K562 (cell line): ENCODE results near the gene UNC5C. TPM values are rescaled to one million over a fixed set of nuclear protein-coding genes. Genes with fewer than 3 reads are reported as not detected.

Source experiments
- ATAC-seq: fragments of 200-7000 bp; cut with Tn5 transposase; 3 replicates; pipeline ENCODE4 v1.9.1; 2020; ENCODE audit warnings: moderate library complexity
- BruUV-seq: library from RNA; stranded (reverse); fragments of 400-500 nt; replicated peaks from 2 replicates; lab custom pipeline; 2021; lab: Mats Ljungman, UMichigan
- CTCF ChIA-PET: fragments of 300-600 bp; formaldehyde crosslinking; extraction: SDS; loops from one replicate; lab custom pipeline; 2021; ENCODE audit warnings: low intra/inter-chr PET ratio; lab: Yijun Ruan, JAX
- POLR2A ChIA-PET: fragments of 300-600, 350-650 bp; sonication (Branson Sonifier 250); formaldehyde crosslinking; extraction: SDS; loops from one replicate; lab custom pipeline; 2021; ENCODE audit warnings: antibody characterized with exemption, inconsistent platforms; lab: Yijun Ruan, JAX
- DNase-seq, 4 experiments: peaks; one replicate each; pipeline versions ENCODE4 v3.0.0 to v3.0.0-alpha.2; 2011 to 2018; ENCODE audit warnings: low spot score in 3 of 4, mixed read lengths in 3 of 4; ENCODE audit errors: extremely low read depth in 1 of 4
- FAIRE-seq: peaks from 2 replicates; lab custom pipeline; 2011; peaks lifted over from hg19 to GRCh38; lab: Jason Lieb, UNC
- H2AFZ ChIP-seq: 2 replicates; pipeline ENCODE4 v1.6.0; 2011; ENCODE audit warnings: low read depth, low read length, control low read depth, inconsistent platforms
- H3K27ac ChIP-seq: fragments of 200-600 bp; 3 replicates; pipeline ENCODE4 v1.8.0; 2011; ENCODE audit warnings: low read depth, mild to moderate bottlenecking, control low read depth, inconsistent platforms, low read length, moderate library complexity, mixed read lengths; ENCODE audit errors: extremely low read depth
- H3K27me3 ChIP-seq, 2 experiments: fragments of 300-600 bp in 1 of 2; 2 replicates in 1 of 2; 3 replicates in 1 of 2; pipeline versions ENCODE4 v1.6.0 to v1.8.0; 2011; ENCODE audit warnings: inconsistent platforms in 2 of 2, low read length in 2 of 2, mild to moderate bottlenecking in 1 of 2, mixed read lengths in 1 of 2, moderate library complexity in 1 of 2; ENCODE audit not compliant: control insufficient read depth in 2 of 2, insufficient read depth in 2 of 2
- H3K36me3 ChIP-seq: fragments of 300-600 bp; 3 replicates; pipeline ENCODE4 v1.8.0; 2011; ENCODE audit warnings: mild to moderate bottlenecking, low read length, inconsistent platforms; ENCODE audit not compliant: control insufficient read depth, insufficient read depth
- H3K4me1 ChIP-seq, 2 experiments: fragments of 200-600 bp in 1 of 2; replicated peaks in 1 of 2; 2 replicates in 1 of 2; 3 replicates in 1 of 2; pipeline versions ENCODE4 v1.5.1 to v1.8.0; 2011; ENCODE audit warnings: inconsistent platforms in 2 of 2, low read length in 2 of 2, mild to moderate bottlenecking in 1 of 2, mixed read lengths in 1 of 2, moderate library complexity in 1 of 2; ENCODE audit not compliant: control insufficient read depth in 2 of 2, insufficient read depth in 2 of 2
- H3K4me2 ChIP-seq: 2 replicates; pipeline ENCODE4 v1.6.1; 2011; ENCODE audit warnings: low read length, control low read depth, inconsistent platforms, mixed read lengths; ENCODE audit not compliant: insufficient read depth
- H3K4me3 ChIP-seq: fragments of 200-600 bp; sonication (generic), shearing (Covaris generic); 2 replicates; pipeline ENCODE4 v1.5.1; 2016; ENCODE audit warnings: control low read depth, inconsistent platforms
- H3K79me2 ChIP-seq: fragments of 200-600 bp; 3 replicates; pipeline ENCODE4 v1.8.0; 2011; ENCODE audit warnings: low read length, inconsistent platforms; ENCODE audit not compliant: control insufficient read depth, insufficient read depth
- H3K9ac ChIP-seq, 2 experiments: 2 replicates each; pipeline versions ENCODE4 v1.6.0 to v1.6.1; 2011; ENCODE audit warnings: low read depth in 2 of 2, low read length in 2 of 2, control low read depth in 1 of 2, inconsistent platforms in 1 of 2, mild to moderate bottlenecking in 1 of 2, mixed read lengths in 1 of 2; ENCODE audit not compliant: insufficient read depth in 1 of 2
- H3K9me1 ChIP-seq: one replicate; pipeline ENCODE4 v1.6.0; 2011; ENCODE audit warnings: inconsistent platforms, mild to moderate bottlenecking, low read length, moderate library complexity; ENCODE audit not compliant: control insufficient read depth, insufficient read depth
- H3K9me3 ChIP-seq: replicated peaks from 2 replicates; pipeline ENCODE4 v1.5.1; 2011; ENCODE audit warnings: low read depth, low read length, inconsistent platforms; ENCODE audit not compliant: control insufficient read depth, insufficient read depth
- H4K20me1 ChIP-seq: replicated peaks from 2 replicates; pipeline ENCODE4 v1.6.1; 2011; ENCODE audit warnings: low read length, inconsistent platforms, mixed read lengths; ENCODE audit not compliant: control insufficient read depth, insufficient read depth
- CEBPG ChIP-seq, 3 experiments: fragments of 200-800 bp in 1 of 3; sonication (Bioruptor generic) in 1 of 3; sonication (generic) in 1 of 3; formaldehyde crosslinking in 1 of 3; IDR thresholded peaks in 2 of 3; conservative IDR thresholded peaks in 1 of 3; 2 replicates each; pipeline versions ENCODE4 v1.6.1 to v1.8.0; 2016 to 2022; ENCODE audit warnings: missing compliant biosample characterization in 2 of 3, missing genetic modification characterization in 2 of 3, mild to moderate bottlenecking in 1 of 3, missing genetic modification reagents in 1 of 3
- ELK3 ChIP-seq: fragments of 450-650 bp; formaldehyde crosslinking; IDR thresholded peaks from 2 replicates; pipeline ENCODE4 v1.4.0; 2020; ENCODE audit warnings: mild to moderate bottlenecking
- HNRNPUL1 ChIP-seq: fragments of 200-400 bp; formaldehyde crosslinking; IDR thresholded peaks from 2 replicates; pipeline ENCODE4 v1.6.1; 2017; ENCODE audit warnings: low read length
- KLF1 ChIP-seq: fragments of 450-650 bp; IDR thresholded peaks from 2 replicates; pipeline ENCODE4 v1.6.1; 2016; ENCODE audit warnings: missing genetic modification characterization, missing compliant biosample characterization
- SETDB1 ChIP-seq: IDR thresholded peaks from one replicate; pipeline ENCODE4 v1.6.1; 2012; ENCODE audit warnings: low read length, control low read depth, inconsistent platforms
- SMARCB1 ChIP-seq: IDR thresholded peaks from 2 replicates; pipeline ENCODE4 v1.6.1; 2011; ENCODE audit warnings: improper control_type of control experiment, low read depth; ENCODE audit not compliant: insufficient read length
- YY1 ChIP-seq, 3 experiments: IDR thresholded peaks; 2 replicates each; pipeline ENCODE4 v1.6.1; 2011; ENCODE audit warnings: low read length in 2 of 3, mild to moderate bottlenecking in 2 of 3, moderate library complexity in 2 of 3, borderline replicate concordance in 1 of 3, control low read depth in 1 of 3, low read depth in 1 of 3; ENCODE audit not compliant: insufficient read depth in 3 of 3, insufficient replicate concordance in 2 of 3, control insufficient read depth in 1 of 3, insufficient read length in 1 of 3; ENCODE audit errors: extremely low read depth in 1 of 3
- ZBTB1 ChIP-seq: sonication (generic); formaldehyde crosslinking; IDR thresholded peaks from 2 replicates; pipeline ENCODE4 v1.8.1; 2023; ENCODE audit warnings: missing genetic modification reagents, low read depth, mild to moderate bottlenecking, borderline replicate concordance
- ZNF134 ChIP-seq: fragments of 250-450 bp; sonication (Bioruptor Pico); conservative IDR thresholded peaks from 2 replicates; pipeline ENCODE4 v1.4.0; 2020
- ZNF197 ChIP-seq: fragments of 200-800 bp; sonication (Bioruptor generic); IDR thresholded peaks from 2 replicates; pipeline ENCODE4 v1.6.1; 2016; ENCODE audit warnings: low read depth, missing genetic modification characterization, missing compliant biosample characterization
- ZNF277 ChIP-seq: fragments of 250-450 bp; sonication (Bioruptor Pico); IDR thresholded peaks from 2 replicates; pipeline ENCODE4 v1.8.0; 2022; ENCODE audit warnings: inconsistent platforms, mild to moderate bottlenecking, moderate library complexity, borderline replicate concordance
- WGBS: fragments of 100-300 bp; shearing (Covaris generic); methylation state at CpG from one replicate; pipeline ENCODE4 v1.1.6; 2016; ENCODE audit warnings: low coverage, mixed read lengths; ENCODE audit not compliant: insufficient coverage; ENCODE audit errors: missing lambda C conversion rate; 5-methylcytosine and 5-hydroxymethylcytosine counted together
- in situ Hi-C: fragments of 300-500 bp; cut with MboI; formaldehyde crosslinking; loops from 4 replicates; pipeline ENCODE4 v1.15.0; 2018; ENCODE audit warnings: inconsistent platforms, mixed read lengths
- intact Hi-C: fragments of 100-400 bp; cut with micrococcal nuclease; formaldehyde crosslinking; loops from 2 replicates; pipeline ENCODE4 v1.14.2; 2022
- polyA plus RNA-seq, 8 experiments: library from polyadenylated mRNA; depleted of rRNA in 4 of 8; stranded (reverse) in 5 of 8; unstranded in 3 of 8; fragments of >200 nt; fragmentation: Nextera tagmentation in 2 of 8; fragmentation: Illumina TruSeq in 1 of 8; extraction: Ambion mirVana in 2 of 8; extraction: Trizol in 1 of 8; gene quantifications; 2 replicates each; pipeline versions ENCODE4 v1.2.1 to v1.2.3, GENCODE V29; 2011 to 2014; ENCODE audit warnings: inconsistent platforms in 1 of 8, missing spikeins in 1 of 8
- total RNA-seq, 7 experiments: library from RNA; depleted of rRNA in 6 of 7; stranded (reverse); fragments of >200 nt in 6 of 7; fragmentation: Illumina TruSeq in 2 of 7; extraction: Trizol in 2 of 7; gene quantifications; 2 replicates each; pipeline versions ENCODE4 v1.2.1 to v1.2.3, GENCODE V29; 2011 to 2021; ENCODE audit warnings: low replicate concordance in 1 of 7

Gene UNC5C
- total and polyA plus RNA-seq, 9 of the 15 experiments (the other 6 are each of a cell fraction or from before 2014, with no cell fraction given), result under 0.01 to 0.10 (median 0.03) TPM; not detected in 1

GRCh38 chr4:95204267-95204844 is 344.4 kb downstream of the UNC5C start:
- no peak for DNase-seq
- no peaks in the 10 kb centered on the region for H3K9me1 ChIP-seq
- H3K27me3 ChIP-seq, result peaks cover 0 to 9% of the 10 kb centered on the region in 2 experiments; a peak in 1 of 5 replicates
- no peaks in the 10 kb centered on the region for H3K9me3 ChIP-seq
- no peak overlapping the region for H2AFZ ChIP-seq
- CTCF ChIA-PET, result no interaction called here
- intact Hi-C loops (no loop called here), in situ Hi-C loops (no loop called here)
- no peak overlapping the region for H3K27ac ChIP-seq
- no peak for TF ChIP-seq HNRNPUL1
- TF ChIP-seq KLF1 (tag), result no peak
- no peak for TF ChIP-seq ZBTB1
- no peak for TF ChIP-seq ZNF197 (CRISPR knock-in tag)
- TF ChIP-seq SETDB1, result no peak
- TF ChIP-seq SMARCB1, result no peak
- TF ChIP-seq ZNF134 (CRISPR knock-in tag), result no peak
- TF ChIP-seq ZNF277 (CRISPR knock-in tag), result no peak
- no peak for TF ChIP-seq YY1 (IDR thresholded peaks at IDR 0.05; ENCODE audit: borderline replicate concordance in 1 of 3, control insufficient read depth in 1 of 3, extremely low read depth in 1 of 3, insufficient read depth in 3 of 3, insufficient read length in 1 of 3, insufficient replicate concordance in 2 of 3, low read depth in 1 of 3, low read length in 2 of 3)
- no peak for TF ChIP-seq ELK3 (CRISPR knock-in tag)
- no peak for TF ChIP-seq CEBPG (CRISPR knock-in tag; IDR thresholded peaks at IDR 0.05)
- TF ChIP-seq CEBPG (tag; conservative IDR thresholded peaks at IDR 0.05 in 1 of 2, IDR thresholded peaks at IDR 0.05 in 1 of 2), result no peak
- no peak overlapping the region for H3K4me3 ChIP-seq
- no peaks in the 10 kb centered on the region for H3K79me2 ChIP-seq
- 53% methylated on average over 8 of the region's 8 CpGs for WGBS
- no TSS peak for BruUV-seq
- no peaks in the 10 kb centered on the region; a peak in 1 of 5 replicates for H3K4me1 ChIP-seq
- ATAC-seq, result no peak
- no peak overlapping the region for H3K9ac ChIP-seq
- FAIRE-seq, result no peak
- POLR2A ChIA-PET, result interaction anchor here (1.4 kb wide), 1 partner anchor 10 kb away, joined by 4 read pairs; no protein-coding TSS in a partner anchor
- H4K20me1 ChIP-seq, result no peaks in the 10 kb centered on the region
- H3K36me3 ChIP-seq, result no peaks in the 10 kb centered on the region
- no peak overlapping the region for H3K4me2 ChIP-seq
